ENCODE results near the gene RAB7B. TPM values are rescaled to one million over a fixed set of nuclear protein-coding genes. Genes with fewer than 3 reads are reported as not detected.

RAB7B gene
- total RNA-seq, 3 donors from 2014 or later (not counting 1 experiment from before 2014, with no cell fraction given): 0.19 TPM; not detected in 2

GRCh38 chr1:206003854-206004800, 932 bp upstream of the RAB7B start:
- Mint-ChIP-seq H3K4me3 (no peak overlapping the region), H3K36me3 (no peaks in the 10 kb centered on the region), H3K27ac (no peak overlapping the region), H3K9me3 (no peaks in the 10 kb centered on the region), H3K4me1 (no peaks in the 10 kb centered on the region), H3K27me3 (ENCODE audit: low read depth in 2 of 2) (no peaks in the 10 kb centered on the region)
- no peak for DNase-seq
- intact Hi-C loops (cut with micrococcal nuclease): no loop called here
- Histone ChIP-seq H3K36me3 (ENCODE audit: control insufficient read depth, insufficient read depth, low read length) (no peaks in the 10 kb centered on the region), H3K9me3 (ENCODE audit: control insufficient read depth, insufficient read depth, low read length) (no peaks in the 10 kb centered on the region), H3K4me3 (ENCODE audit: low read length) (no peak overlapping the region), H3K27ac (ENCODE audit: low read length) (no peak overlapping the region), H3K4me1 (ENCODE audit: control insufficient read depth, insufficient read depth, low read length) (peaks cover 4% of the 10 kb centered on the region), H3K27me3 (ENCODE audit: control insufficient read depth, insufficient read depth, low read length) (no peaks in the 10 kb centered on the region)
- WGBS (ENCODE audit: insufficient coverage): 96% methylated on average over 7 of the region's 7 CpGs
- TF ChIP-seq, protein P1, sequence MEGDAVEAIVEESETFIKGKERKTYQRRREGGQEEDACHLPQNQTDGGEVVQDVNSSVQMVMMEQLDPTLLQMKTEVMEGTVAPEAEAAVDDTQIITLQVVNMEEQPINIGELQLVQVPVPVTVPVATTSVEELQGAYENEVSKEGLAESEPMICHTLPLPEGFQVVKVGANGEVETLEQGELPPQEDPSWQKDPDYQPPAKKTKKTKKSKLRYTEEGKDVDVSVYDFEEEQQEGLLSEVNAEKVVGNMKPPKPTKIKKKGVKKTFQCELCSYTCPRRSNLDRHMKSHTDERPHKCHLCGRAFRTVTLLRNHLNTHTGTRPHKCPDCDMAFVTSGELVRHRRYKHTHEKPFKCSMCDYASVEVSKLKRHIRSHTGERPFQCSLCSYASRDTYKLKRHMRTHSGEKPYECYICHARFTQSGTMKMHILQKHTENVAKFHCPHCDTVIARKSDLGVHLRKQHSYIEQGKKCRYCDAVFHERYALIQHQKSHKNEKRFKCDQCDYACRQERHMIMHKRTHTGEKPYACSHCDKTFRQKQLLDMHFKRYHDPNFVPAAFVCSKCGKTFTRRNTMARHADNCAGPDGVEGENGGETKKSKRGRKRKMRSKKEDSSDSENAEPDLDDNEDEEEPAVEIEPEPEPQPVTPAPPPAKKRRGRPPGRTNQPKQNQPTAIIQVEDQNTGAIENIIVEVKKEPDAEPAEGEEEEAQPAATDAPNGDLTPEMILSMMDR (IDR thresholded peaks at IDR 0.05): no peak
- ATAC-seq: no peak

GRCh38 chr1:206002160-206002559, 1.0 kb downstream of the RAB7B start:
- H3K9me3 Mint-ChIP-seq: no peaks in the 10 kb centered on the region
- intact Hi-C loops (cut with micrococcal nuclease): no loop called here
- no peaks in the 10 kb centered on the region for H3K27me3 ChIP-seq (ENCODE audit: control insufficient read depth, insufficient read depth, low read length)
- DNase-seq (no peak), ATAC-seq (no peak)
- no peak overlapping the region for H3K4me3 Mint-ChIP-seq
- no peaks in the 10 kb centered on the region for H3K27me3 Mint-ChIP-seq (ENCODE audit: low read depth in 2 of 2)
- no peaks in the 10 kb centered on the region for H3K36me3 Mint-ChIP-seq
- no peaks in the 10 kb centered on the region for H3K4me1 Mint-ChIP-seq
- TF ChIP-seq, protein P1 (IDR thresholded peaks at IDR 0.05): no peak
- H3K4me3 ChIP-seq (ENCODE audit: low read length): no peak overlapping the region
- H3K27ac ChIP-seq (ENCODE audit: low read length): no peak overlapping the region
- no CpG with 5 or more reads among the region's 3 CpGs for WGBS (ENCODE audit: insufficient coverage)
- H3K4me1 ChIP-seq (ENCODE audit: control insufficient read depth, insufficient read depth, low read length): peaks cover 4% of the 10 kb centered on the region
- H3K27ac Mint-ChIP-seq: no peak overlapping the region
- H3K36me3 ChIP-seq (ENCODE audit: control insufficient read depth, insufficient read depth, low read length): no peaks in the 10 kb centered on the region
- no peaks in the 10 kb centered on the region for H3K9me3 ChIP-seq (ENCODE audit: control insufficient read depth, insufficient read depth, low read length)

DNA sequence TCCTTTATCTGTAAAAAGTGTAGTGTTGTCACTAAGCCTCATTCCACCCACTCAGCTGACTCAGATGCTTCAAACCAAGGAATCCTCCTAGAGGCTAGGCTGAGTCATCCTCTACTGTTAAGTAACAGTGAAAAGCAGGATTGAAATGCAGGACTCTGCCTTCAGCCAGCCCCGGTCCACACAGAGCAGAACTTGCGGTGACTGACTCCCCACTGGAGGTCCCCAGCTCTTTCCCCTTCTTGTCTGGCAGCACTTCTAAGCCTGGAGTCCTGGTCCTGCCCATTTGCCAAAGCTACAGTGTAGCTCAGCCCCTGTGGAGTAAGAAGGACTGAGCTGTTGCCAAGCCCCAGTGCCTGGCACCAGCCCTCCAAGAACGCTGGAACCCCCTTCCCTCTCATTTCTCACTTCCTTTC, 1.7 kb downstream of the RAB7B start:
- no peak overlapping the region for H3K4me3 Mint-ChIP-seq
- no peak overlapping the region for H3K27ac ChIP-seq (ENCODE audit: low read length)
- H3K27ac Mint-ChIP-seq: no peak overlapping the region
- no peaks in the 10 kb centered on the region for H3K36me3 Mint-ChIP-seq
- TF ChIP-seq, protein P1 (IDR thresholded peaks at IDR 0.05): no peak
- peaks cover 0 to under 1% of the 10 kb centered on the region in 2 donors for H3K4me1 Mint-ChIP-seq
- ATAC-seq (no peak), DNase-seq (no peak)
- no peaks in the 10 kb centered on the region for H3K27me3 Mint-ChIP-seq (ENCODE audit: low read depth in 2 of 2)
- no peaks in the 10 kb centered on the region for H3K9me3 Mint-ChIP-seq
- H3K9me3 ChIP-seq (ENCODE audit: control insufficient read depth, insufficient read depth, low read length): no peaks in the 10 kb centered on the region
- H3K4me3 ChIP-seq (ENCODE audit: low read length): no peak overlapping the region
- H3K4me1 ChIP-seq (ENCODE audit: control insufficient read depth, insufficient read depth, low read length): peaks cover 4% of the 10 kb centered on the region
- intact Hi-C loops (cut with micrococcal nuclease): no loop called here
- no peaks in the 10 kb centered on the region for H3K27me3 ChIP-seq (ENCODE audit: control insufficient read depth, insufficient read depth, low read length)
- H3K36me3 ChIP-seq (ENCODE audit: control insufficient read depth, insufficient read depth, low read length): no peaks in the 10 kb centered on the region
- WGBS (ENCODE audit: insufficient coverage): 22% methylated on average over 3 of the region's 3 CpGs

Measured in natural killer cell (primary cell).